Panc1 (cell line): ENCODE measurements around the gene MTA2.
A peak's percentile ranks its signal among the peaks of the same experiment; 100 is the strongest.

Source experiments
- POLR2AphosphoS5 ChIP-seq: IDR thresholded peaks from 2 replicates; pipeline ENCODE4 v1.6.1; 2012; ENCODE audit warnings: mild to moderate bottlenecking, low read depth, low read length, moderate library complexity
- SIN3A ChIP-seq: IDR thresholded peaks from 2 replicates; pipeline ENCODE4 v1.6.1; 2012; ENCODE audit warnings: low read depth, mild to moderate bottlenecking, low read length, moderate library complexity, borderline replicate concordance; ENCODE audit not compliant: insufficient read depth
- TCF7L2 ChIP-seq: IDR thresholded peaks from 2 replicates; pipeline ENCODE4 v1.6.1; 2011; ENCODE audit warnings: mild to moderate bottlenecking, low read depth, low read length, inconsistent platforms
- TF ChIP-seq, protein P1 (sequence below): fragments of 450-650 bp; IDR thresholded peaks from 2 replicates; pipeline ENCODE4 v1.5.1; 2017; ENCODE audit warnings: mild to moderate bottlenecking
- TF ChIP-seq, protein P2 (sequence below), 2 experiments: IDR thresholded peaks; 2 replicates each; pipeline ENCODE4 v1.6.1; 2011 to 2012; ENCODE audit warnings: low read depth in 2 of 2, control low read depth in 1 of 2, low read length in 1 of 2, mild to moderate bottlenecking in 1 of 2, moderate library complexity in 1 of 2; ENCODE audit not compliant: insufficient read depth in 1 of 2

DNA sequence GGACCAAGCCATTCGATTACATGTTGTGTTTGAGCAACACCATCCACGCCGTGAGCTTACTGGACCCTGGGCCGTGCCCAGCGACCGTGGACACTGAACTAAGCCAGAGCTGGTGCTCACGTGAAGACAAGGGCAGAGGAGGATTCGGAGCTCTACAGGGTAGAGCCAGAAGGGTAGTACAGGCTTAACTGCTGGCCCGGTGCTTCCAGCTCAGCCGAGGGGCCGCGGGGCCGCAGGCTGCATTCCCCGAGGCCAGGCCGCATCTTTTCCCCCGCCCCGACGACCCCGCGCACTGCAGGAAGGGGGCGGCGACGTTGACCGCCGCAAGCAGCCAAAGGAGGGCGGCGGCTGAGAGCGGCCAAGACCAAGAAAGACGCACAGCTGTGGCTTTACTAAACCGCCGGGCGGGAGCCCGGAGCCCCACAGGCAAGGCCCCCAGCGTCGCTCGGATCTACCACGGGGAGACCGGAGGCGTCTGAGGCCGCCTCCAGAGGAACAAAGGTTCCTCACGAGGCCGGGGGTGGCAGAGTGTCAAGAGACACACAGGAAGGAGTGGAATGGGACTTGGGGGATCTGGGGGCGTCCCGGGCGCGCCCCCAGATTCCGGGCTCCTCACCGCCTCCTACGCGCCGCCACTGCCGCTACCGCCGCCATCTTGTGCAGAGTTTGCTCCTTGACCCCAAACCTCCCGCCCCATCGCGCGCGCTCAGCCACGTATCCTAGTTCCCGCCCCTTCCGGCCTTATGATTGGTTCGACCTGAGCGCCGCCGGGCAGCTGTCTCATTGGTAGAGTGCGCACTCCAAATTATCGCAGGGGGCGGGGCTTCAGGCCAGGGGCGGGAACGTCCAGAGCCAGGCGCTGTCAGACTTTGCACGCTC lies 44.5 kb upstream of the MTA2 start, which contains the start of gene GANAB:
- TF ChIP-seq, protein P1, sequence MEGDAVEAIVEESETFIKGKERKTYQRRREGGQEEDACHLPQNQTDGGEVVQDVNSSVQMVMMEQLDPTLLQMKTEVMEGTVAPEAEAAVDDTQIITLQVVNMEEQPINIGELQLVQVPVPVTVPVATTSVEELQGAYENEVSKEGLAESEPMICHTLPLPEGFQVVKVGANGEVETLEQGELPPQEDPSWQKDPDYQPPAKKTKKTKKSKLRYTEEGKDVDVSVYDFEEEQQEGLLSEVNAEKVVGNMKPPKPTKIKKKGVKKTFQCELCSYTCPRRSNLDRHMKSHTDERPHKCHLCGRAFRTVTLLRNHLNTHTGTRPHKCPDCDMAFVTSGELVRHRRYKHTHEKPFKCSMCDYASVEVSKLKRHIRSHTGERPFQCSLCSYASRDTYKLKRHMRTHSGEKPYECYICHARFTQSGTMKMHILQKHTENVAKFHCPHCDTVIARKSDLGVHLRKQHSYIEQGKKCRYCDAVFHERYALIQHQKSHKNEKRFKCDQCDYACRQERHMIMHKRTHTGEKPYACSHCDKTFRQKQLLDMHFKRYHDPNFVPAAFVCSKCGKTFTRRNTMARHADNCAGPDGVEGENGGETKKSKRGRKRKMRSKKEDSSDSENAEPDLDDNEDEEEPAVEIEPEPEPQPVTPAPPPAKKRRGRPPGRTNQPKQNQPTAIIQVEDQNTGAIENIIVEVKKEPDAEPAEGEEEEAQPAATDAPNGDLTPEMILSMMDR, result no peak
- TF ChIP-seq, protein P2, sequence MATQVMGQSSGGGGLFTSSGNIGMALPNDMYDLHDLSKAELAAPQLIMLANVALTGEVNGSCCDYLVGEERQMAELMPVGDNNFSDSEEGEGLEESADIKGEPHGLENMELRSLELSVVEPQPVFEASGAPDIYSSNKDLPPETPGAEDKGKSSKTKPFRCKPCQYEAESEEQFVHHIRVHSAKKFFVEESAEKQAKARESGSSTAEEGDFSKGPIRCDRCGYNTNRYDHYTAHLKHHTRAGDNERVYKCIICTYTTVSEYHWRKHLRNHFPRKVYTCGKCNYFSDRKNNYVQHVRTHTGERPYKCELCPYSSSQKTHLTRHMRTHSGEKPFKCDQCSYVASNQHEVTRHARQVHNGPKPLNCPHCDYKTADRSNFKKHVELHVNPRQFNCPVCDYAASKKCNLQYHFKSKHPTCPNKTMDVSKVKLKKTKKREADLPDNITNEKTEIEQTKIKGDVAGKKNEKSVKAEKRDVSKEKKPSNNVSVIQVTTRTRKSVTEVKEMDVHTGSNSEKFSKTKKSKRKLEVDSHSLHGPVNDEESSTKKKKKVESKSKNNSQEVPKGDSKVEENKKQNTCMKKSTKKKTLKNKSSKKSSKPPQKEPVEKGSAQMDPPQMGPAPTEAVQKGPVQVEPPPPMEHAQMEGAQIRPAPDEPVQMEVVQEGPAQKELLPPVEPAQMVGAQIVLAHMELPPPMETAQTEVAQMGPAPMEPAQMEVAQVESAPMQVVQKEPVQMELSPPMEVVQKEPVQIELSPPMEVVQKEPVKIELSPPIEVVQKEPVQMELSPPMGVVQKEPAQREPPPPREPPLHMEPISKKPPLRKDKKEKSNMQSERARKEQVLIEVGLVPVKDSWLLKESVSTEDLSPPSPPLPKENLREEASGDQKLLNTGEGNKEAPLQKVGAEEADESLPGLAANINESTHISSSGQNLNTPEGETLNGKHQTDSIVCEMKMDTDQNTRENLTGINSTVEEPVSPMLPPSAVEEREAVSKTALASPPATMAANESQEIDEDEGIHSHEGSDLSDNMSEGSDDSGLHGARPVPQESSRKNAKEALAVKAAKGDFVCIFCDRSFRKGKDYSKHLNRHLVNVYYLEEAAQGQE (IDR thresholded peaks at IDR 0.05; ENCODE audit: insufficient read depth in 1 of 2, low read depth in 2 of 2, low read length in 1 of 2), result no peak
- TF ChIP-seq POLR2AphosphoS5, result peak; percentile 97
- peak; percentile 84; the same call in 1 of the 2 replicates for TF ChIP-seq SIN3A
- TF ChIP-seq TCF7L2, result no peak
